K562 (cell line): ENCODE data around the gene RNF26. TPM values are rescaled to one million over a fixed set of nuclear protein-coding genes. Genes with fewer than 3 reads are reported as not detected.

Experiments
- ATAC-seq: fragments of 200-7000 bp; cut with Tn5 transposase; 3 replicates; pipeline ENCODE4 v1.9.1; 2020; ENCODE audit warnings: moderate library complexity
- BruUV-seq: library from RNA; stranded (reverse); fragments of 400-500 nt; replicated peaks from 2 replicates; lab custom pipeline; 2021; lab: Mats Ljungman, UMichigan
- CTCF ChIA-PET: fragments of 300-600 bp; formaldehyde crosslinking; extraction: SDS; loops from one replicate; lab custom pipeline; 2021; ENCODE audit warnings: low intra/inter-chr PET ratio; lab: Yijun Ruan, JAX
- POLR2A ChIA-PET: fragments of 300-600, 350-650 bp; sonication (Branson Sonifier 250); formaldehyde crosslinking; extraction: SDS; loops from one replicate; lab custom pipeline; 2021; ENCODE audit warnings: antibody characterized with exemption, inconsistent platforms; lab: Yijun Ruan, JAX
- DNase-seq, 4 experiments: peaks; one replicate each; pipeline versions ENCODE4 v3.0.0 to v3.0.0-alpha.2; 2011 to 2018; ENCODE audit warnings: low spot score in 3 of 4, mixed read lengths in 3 of 4; ENCODE audit errors: extremely low read depth in 1 of 4
- FAIRE-seq: peaks from 2 replicates; lab custom pipeline; 2011; peaks lifted over from hg19 to GRCh38; lab: Jason Lieb, UNC
- H2AFZ ChIP-seq: 2 replicates; pipeline ENCODE4 v1.6.0; 2011; ENCODE audit warnings: low read depth, low read length, control low read depth, inconsistent platforms
- H3K27ac ChIP-seq: fragments of 200-600 bp; 3 replicates; pipeline ENCODE4 v1.8.0; 2011; ENCODE audit warnings: low read depth, mild to moderate bottlenecking, control low read depth, inconsistent platforms, low read length, moderate library complexity, mixed read lengths; ENCODE audit errors: extremely low read depth
- H3K27me3 ChIP-seq, 2 experiments: fragments of 300-600 bp in 1 of 2; 2 replicates in 1 of 2; 3 replicates in 1 of 2; pipeline versions ENCODE4 v1.6.0 to v1.8.0; 2011; ENCODE audit warnings: inconsistent platforms in 2 of 2, low read length in 2 of 2, mild to moderate bottlenecking in 1 of 2, mixed read lengths in 1 of 2, moderate library complexity in 1 of 2; ENCODE audit not compliant: control insufficient read depth in 2 of 2, insufficient read depth in 2 of 2
- H3K36me3 ChIP-seq: fragments of 300-600 bp; 3 replicates; pipeline ENCODE4 v1.8.0; 2011; ENCODE audit warnings: mild to moderate bottlenecking, low read length, inconsistent platforms; ENCODE audit not compliant: control insufficient read depth, insufficient read depth
- H3K4me1 ChIP-seq, 2 experiments: fragments of 200-600 bp in 1 of 2; replicated peaks in 1 of 2; 2 replicates in 1 of 2; 3 replicates in 1 of 2; pipeline versions ENCODE4 v1.5.1 to v1.8.0; 2011; ENCODE audit warnings: inconsistent platforms in 2 of 2, low read length in 2 of 2, mild to moderate bottlenecking in 1 of 2, mixed read lengths in 1 of 2, moderate library complexity in 1 of 2; ENCODE audit not compliant: control insufficient read depth in 2 of 2, insufficient read depth in 2 of 2
- H3K4me2 ChIP-seq: 2 replicates; pipeline ENCODE4 v1.6.1; 2011; ENCODE audit warnings: low read length, control low read depth, inconsistent platforms, mixed read lengths; ENCODE audit not compliant: insufficient read depth
- H3K4me3 ChIP-seq: fragments of 200-600 bp; sonication (generic), shearing (Covaris generic); 2 replicates; pipeline ENCODE4 v1.5.1; 2016; ENCODE audit warnings: control low read depth, inconsistent platforms
- H3K79me2 ChIP-seq: fragments of 200-600 bp; 3 replicates; pipeline ENCODE4 v1.8.0; 2011; ENCODE audit warnings: low read length, inconsistent platforms; ENCODE audit not compliant: control insufficient read depth, insufficient read depth
- H3K9ac ChIP-seq, 2 experiments: 2 replicates each; pipeline versions ENCODE4 v1.6.0 to v1.6.1; 2011; ENCODE audit warnings: low read depth in 2 of 2, low read length in 2 of 2, control low read depth in 1 of 2, inconsistent platforms in 1 of 2, mild to moderate bottlenecking in 1 of 2, mixed read lengths in 1 of 2; ENCODE audit not compliant: insufficient read depth in 1 of 2
- H3K9me1 ChIP-seq: one replicate; pipeline ENCODE4 v1.6.0; 2011; ENCODE audit warnings: inconsistent platforms, mild to moderate bottlenecking, low read length, moderate library complexity; ENCODE audit not compliant: control insufficient read depth, insufficient read depth
- H3K9me3 ChIP-seq: replicated peaks from 2 replicates; pipeline ENCODE4 v1.5.1; 2011; ENCODE audit warnings: low read depth, low read length, inconsistent platforms; ENCODE audit not compliant: control insufficient read depth, insufficient read depth
- H4K20me1 ChIP-seq: replicated peaks from 2 replicates; pipeline ENCODE4 v1.6.1; 2011; ENCODE audit warnings: low read length, inconsistent platforms, mixed read lengths; ENCODE audit not compliant: control insufficient read depth, insufficient read depth
- ETV6 ChIP-seq, 3 experiments: fragments of 150-350 bp in 1 of 3; sonication (generic) in 1 of 3; formaldehyde crosslinking in 1 of 3; IDR thresholded peaks; 2 replicates each; pipeline versions ENCODE4 v1.6.1 to v1.8.0; 2014 to 2022; ENCODE audit warnings: borderline replicate concordance in 2 of 3, low read depth in 2 of 3, antibody characterized with exemption in 1 of 3, low read length in 1 of 3, mild to moderate bottlenecking in 1 of 3, missing genetic modification reagents in 1 of 3
- NFE2 ChIP-seq: IDR thresholded peaks from 2 replicates; pipeline ENCODE4 v1.6.1; 2014; ENCODE audit warnings: antibody characterized with exemption, low read depth
- SIRT6 ChIP-seq: IDR thresholded peaks from one replicate; pipeline ENCODE4 v1.6.1; 2012; ENCODE audit warnings: low read depth, mild to moderate bottlenecking, control low read depth, inconsistent platforms, low read length, moderate library complexity
- SMAD4 ChIP-seq: fragments of 250-450 bp; sonication (Bioruptor Pico); conservative IDR thresholded peaks from 2 replicates; pipeline ENCODE4 v1.8.0; 2021; ENCODE audit warnings: inconsistent platforms, mild to moderate bottlenecking, moderate library complexity
- SRSF9 ChIP-seq: fragments of 200-400 bp; formaldehyde crosslinking; IDR thresholded peaks from 2 replicates; pipeline ENCODE4 v1.6.1; 2017; ENCODE audit warnings: low read depth, low read length, borderline replicate concordance
- WGBS: fragments of 100-300 bp; shearing (Covaris generic); methylation state at CpG from one replicate; pipeline ENCODE4 v1.1.6; 2016; ENCODE audit warnings: low coverage, mixed read lengths; ENCODE audit not compliant: insufficient coverage; ENCODE audit errors: missing lambda C conversion rate; 5-methylcytosine and 5-hydroxymethylcytosine counted together
- in situ Hi-C: fragments of 300-500 bp; cut with MboI; formaldehyde crosslinking; loops from 4 replicates; pipeline ENCODE4 v1.15.0; 2018; ENCODE audit warnings: inconsistent platforms, mixed read lengths
- intact Hi-C: fragments of 100-400 bp; cut with micrococcal nuclease; formaldehyde crosslinking; loops from 2 replicates; pipeline ENCODE4 v1.14.2; 2022
- polyA plus RNA-seq, 8 experiments: library from polyadenylated mRNA; depleted of rRNA in 4 of 8; stranded (reverse) in 5 of 8; unstranded in 3 of 8; fragments of >200 nt; fragmentation: Nextera tagmentation in 2 of 8; fragmentation: Illumina TruSeq in 1 of 8; extraction: Ambion mirVana in 2 of 8; extraction: Trizol in 1 of 8; gene quantifications; 2 replicates each; pipeline versions ENCODE4 v1.2.1 to v1.2.3, GENCODE V29; 2011 to 2014; ENCODE audit warnings: inconsistent platforms in 1 of 8, missing spikeins in 1 of 8
- total RNA-seq, 7 experiments: library from RNA; depleted of rRNA in 6 of 7; stranded (reverse); fragments of >200 nt in 6 of 7; fragmentation: Illumina TruSeq in 2 of 7; extraction: Trizol in 2 of 7; gene quantifications; 2 replicates each; pipeline versions ENCODE4 v1.2.1 to v1.2.3, GENCODE V29; 2011 to 2021; ENCODE audit warnings: low replicate concordance in 1 of 7
- TF ChIP-seq, protein P1 (sequence below), 2 experiments: IDR thresholded peaks; 2 replicates each; pipeline ENCODE4 v1.6.1; 2011; ENCODE audit warnings: borderline replicate concordance in 1 of 2, control low read depth in 1 of 2, low read depth in 1 of 2, low read length in 1 of 2, mild to moderate bottlenecking in 1 of 2, mixed read lengths in 1 of 2, moderate library complexity in 1 of 2; ENCODE audit not compliant: insufficient read depth in 1 of 2, insufficient read length in 1 of 2, poor library complexity in 1 of 2, severe bottlenecking in 1 of 2; ENCODE audit errors: extremely low read depth in 1 of 2
- TF ChIP-seq, protein P2 (sequence below): fragments of 450-650 bp; IDR thresholded peaks from 2 replicates; pipeline ENCODE4 v1.6.1; 2016; ENCODE audit warnings: mild to moderate bottlenecking, moderate library complexity

The RNF26 gene
- total and polyA plus RNA-seq, 9 of the 15 experiments (the other 6 are each of a cell fraction or from before 2014, with no cell fraction given): 5.3 to 53.6 (median 12.7) TPM

DNA sequence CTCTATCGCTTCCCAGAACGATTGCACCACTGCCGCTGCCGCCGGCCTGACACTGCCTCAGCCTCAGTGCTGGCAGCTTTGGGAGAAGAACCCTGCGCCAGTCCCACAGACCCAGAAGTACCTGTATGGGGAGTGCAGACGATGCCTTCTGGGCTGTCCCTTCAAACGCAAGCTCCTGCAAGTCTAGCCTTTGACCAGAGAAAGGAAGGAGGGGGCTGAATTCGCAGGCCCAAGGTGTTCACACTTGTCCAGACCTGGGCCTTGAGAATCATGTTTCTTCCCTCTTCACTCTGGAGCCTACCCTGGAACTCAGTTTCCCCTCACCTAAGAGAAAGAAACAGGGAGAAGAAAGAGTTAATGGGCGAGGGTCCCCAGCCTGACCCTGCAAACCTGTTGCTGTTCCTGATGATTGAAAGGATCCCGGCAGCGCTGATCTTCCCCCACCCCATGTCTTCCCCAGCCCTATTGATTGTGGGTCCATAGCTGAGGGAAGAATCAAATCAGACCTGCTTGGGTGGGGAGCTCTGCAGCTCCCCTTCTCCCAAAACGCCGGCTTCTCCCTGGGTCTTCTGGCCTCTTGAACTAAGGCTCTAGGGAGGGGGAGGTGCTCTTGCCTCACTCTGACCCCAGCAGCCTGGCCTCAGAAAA lies 16.6 kb upstream of the RNF26 start:
- Histone ChIP-seq H3K36me3 (peaks cover 22% of the 10 kb centered on the region; the same call in 2 of the 3 replicates), H2AFZ (peak overlapping the region; percentile 65), H3K27ac (peak overlapping the region; percentile 93), H3K4me3 (peak overlapping the region; percentile 56), H3K9me1 (no peaks in the 10 kb centered on the region), H4K20me1 (0 out of 2 replicates have a peak, but pooled peaks cover 6% of the 10 kb centered on the region), H3K4me1 (peaks cover 50 to 77% of the 10 kb centered on the region in 2 experiments), H3K9ac (peak overlapping the region; percentile 79 to 91), H3K79me2 (peaks cover 29% of the 10 kb centered on the region; the same call in 2 of the 3 replicates), H3K9me3 (no peaks in the 10 kb centered on the region), H3K4me2 (peak overlapping the region; percentile 92), H3K27me3 (no peaks in the 10 kb centered on the region; a peak in 1 of 5 replicates)
- no peak for ATAC-seq
- no TSS peak for BruUV-seq
- POLR2A ChIA-PET: interaction anchor here (0.5 to 5.1 kb wide), 10 partner anchors 9 to 223 kb away, joined by 3 to 22 read pairs (median 4); no protein-coding TSS in a partner anchor
- intact Hi-C loops: loop anchor here (2.0 to 5.0 kb wide), 2 partner anchors 111 to 405 kb away; partner anchors contain the start of gene CBL
- FAIRE-seq: no peak
- CTCF ChIA-PET: no interaction called here
- DNase-seq: no peak
- in situ Hi-C loops: no loop called here
- WGBS: 23% methylated on average over 14 of the region's 14 CpGs
- no peak for TF ChIP-seq ETV6 (IDR thresholded peaks at IDR 0.05; ENCODE audit: borderline replicate concordance in 1 of 2, low read depth in 2 of 2, low read length in 1 of 2)
- TF ChIP-seq ETV6 (CRISPR knock-in tag; IDR thresholded peaks at IDR 0.05; ENCODE audit: borderline replicate concordance): no peak
- no peak for TF ChIP-seq SRSF9
- TF ChIP-seq SIRT6: no peak
- TF ChIP-seq, protein P1, sequence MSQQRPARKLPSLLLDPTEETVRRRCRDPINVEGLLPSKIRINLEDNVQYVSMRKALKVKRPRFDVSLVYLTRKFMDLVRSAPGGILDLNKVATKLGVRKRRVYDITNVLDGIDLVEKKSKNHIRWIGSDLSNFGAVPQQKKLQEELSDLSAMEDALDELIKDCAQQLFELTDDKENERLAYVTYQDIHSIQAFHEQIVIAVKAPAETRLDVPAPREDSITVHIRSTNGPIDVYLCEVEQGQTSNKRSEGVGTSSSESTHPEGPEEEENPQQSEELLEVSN (IDR thresholded peaks at IDR 0.05; ENCODE audit: borderline replicate concordance in 1 of 2, extremely low read depth in 1 of 2, insufficient read depth in 1 of 2, insufficient read length in 1 of 2, low read depth in 1 of 2, low read length in 1 of 2, poor library complexity in 1 of 2, severe bottlenecking in 1 of 2): no peak
- TF ChIP-seq NFE2: no peak
- TF ChIP-seq, protein P2, sequence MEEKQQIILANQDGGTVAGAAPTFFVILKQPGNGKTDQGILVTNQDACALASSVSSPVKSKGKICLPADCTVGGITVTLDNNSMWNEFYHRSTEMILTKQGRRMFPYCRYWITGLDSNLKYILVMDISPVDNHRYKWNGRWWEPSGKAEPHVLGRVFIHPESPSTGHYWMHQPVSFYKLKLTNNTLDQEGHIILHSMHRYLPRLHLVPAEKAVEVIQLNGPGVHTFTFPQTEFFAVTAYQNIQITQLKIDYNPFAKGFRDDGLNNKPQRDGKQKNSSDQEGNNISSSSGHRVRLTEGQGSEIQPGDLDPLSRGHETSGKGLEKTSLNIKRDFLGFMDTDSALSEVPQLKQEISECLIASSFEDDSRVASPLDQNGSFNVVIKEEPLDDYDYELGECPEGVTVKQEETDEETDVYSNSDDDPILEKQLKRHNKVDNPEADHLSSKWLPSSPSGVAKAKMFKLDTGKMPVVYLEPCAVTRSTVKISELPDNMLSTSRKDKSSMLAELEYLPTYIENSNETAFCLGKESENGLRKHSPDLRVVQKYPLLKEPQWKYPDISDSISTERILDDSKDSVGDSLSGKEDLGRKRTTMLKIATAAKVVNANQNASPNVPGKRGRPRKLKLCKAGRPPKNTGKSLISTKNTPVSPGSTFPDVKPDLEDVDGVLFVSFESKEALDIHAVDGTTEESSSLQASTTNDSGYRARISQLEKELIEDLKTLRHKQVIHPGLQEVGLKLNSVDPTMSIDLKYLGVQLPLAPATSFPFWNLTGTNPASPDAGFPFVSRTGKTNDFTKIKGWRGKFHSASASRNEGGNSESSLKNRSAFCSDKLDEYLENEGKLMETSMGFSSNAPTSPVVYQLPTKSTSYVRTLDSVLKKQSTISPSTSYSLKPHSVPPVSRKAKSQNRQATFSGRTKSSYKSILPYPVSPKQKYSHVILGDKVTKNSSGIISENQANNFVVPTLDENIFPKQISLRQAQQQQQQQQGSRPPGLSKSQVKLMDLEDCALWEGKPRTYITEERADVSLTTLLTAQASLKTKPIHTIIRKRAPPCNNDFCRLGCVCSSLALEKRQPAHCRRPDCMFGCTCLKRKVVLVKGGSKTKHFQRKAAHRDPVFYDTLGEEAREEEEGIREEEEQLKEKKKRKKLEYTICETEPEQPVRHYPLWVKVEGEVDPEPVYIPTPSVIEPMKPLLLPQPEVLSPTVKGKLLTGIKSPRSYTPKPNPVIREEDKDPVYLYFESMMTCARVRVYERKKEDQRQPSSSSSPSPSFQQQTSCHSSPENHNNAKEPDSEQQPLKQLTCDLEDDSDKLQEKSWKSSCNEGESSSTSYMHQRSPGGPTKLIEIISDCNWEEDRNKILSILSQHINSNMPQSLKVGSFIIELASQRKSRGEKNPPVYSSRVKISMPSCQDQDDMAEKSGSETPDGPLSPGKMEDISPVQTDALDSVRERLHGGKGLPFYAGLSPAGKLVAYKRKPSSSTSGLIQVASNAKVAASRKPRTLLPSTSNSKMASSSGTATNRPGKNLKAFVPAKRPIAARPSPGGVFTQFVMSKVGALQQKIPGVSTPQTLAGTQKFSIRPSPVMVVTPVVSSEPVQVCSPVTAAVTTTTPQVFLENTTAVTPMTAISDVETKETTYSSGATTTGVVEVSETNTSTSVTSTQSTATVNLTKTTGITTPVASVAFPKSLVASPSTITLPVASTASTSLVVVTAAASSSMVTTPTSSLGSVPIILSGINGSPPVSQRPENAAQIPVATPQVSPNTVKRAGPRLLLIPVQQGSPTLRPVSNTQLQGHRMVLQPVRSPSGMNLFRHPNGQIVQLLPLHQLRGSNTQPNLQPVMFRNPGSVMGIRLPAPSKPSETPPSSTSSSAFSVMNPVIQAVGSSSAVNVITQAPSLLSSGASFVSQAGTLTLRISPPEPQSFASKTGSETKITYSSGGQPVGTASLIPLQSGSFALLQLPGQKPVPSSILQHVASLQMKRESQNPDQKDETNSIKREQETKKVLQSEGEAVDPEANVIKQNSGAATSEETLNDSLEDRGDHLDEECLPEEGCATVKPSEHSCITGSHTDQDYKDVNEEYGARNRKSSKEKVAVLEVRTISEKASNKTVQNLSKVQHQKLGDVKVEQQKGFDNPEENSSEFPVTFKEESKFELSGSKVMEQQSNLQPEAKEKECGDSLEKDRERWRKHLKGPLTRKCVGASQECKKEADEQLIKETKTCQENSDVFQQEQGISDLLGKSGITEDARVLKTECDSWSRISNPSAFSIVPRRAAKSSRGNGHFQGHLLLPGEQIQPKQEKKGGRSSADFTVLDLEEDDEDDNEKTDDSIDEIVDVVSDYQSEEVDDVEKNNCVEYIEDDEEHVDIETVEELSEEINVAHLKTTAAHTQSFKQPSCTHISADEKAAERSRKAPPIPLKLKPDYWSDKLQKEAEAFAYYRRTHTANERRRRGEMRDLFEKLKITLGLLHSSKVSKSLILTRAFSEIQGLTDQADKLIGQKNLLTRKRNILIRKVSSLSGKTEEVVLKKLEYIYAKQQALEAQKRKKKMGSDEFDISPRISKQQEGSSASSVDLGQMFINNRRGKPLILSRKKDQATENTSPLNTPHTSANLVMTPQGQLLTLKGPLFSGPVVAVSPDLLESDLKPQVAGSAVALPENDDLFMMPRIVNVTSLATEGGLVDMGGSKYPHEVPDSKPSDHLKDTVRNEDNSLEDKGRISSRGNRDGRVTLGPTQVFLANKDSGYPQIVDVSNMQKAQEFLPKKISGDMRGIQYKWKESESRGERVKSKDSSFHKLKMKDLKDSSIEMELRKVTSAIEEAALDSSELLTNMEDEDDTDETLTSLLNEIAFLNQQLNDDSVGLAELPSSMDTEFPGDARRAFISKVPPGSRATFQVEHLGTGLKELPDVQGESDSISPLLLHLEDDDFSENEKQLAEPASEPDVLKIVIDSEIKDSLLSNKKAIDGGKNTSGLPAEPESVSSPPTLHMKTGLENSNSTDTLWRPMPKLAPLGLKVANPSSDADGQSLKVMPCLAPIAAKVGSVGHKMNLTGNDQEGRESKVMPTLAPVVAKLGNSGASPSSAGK: no peak; the same call in 1 of the 2 replicates
- TF ChIP-seq SMAD4: 0 out of 2 replicates have a peak, but pooled peaks have one; percentile 4
